Measurements from ENCODE around the gene CCDC85A. TPM values are rescaled to one million over a fixed set of nuclear protein-coding genes. Genes with fewer than 3 reads are reported as not detected.

CCDC85A gene
- polyA plus RNA-seq, 1 of the 3 experiments (the other 2 are of a cell fraction) = 48.7 TPM

DNA sequence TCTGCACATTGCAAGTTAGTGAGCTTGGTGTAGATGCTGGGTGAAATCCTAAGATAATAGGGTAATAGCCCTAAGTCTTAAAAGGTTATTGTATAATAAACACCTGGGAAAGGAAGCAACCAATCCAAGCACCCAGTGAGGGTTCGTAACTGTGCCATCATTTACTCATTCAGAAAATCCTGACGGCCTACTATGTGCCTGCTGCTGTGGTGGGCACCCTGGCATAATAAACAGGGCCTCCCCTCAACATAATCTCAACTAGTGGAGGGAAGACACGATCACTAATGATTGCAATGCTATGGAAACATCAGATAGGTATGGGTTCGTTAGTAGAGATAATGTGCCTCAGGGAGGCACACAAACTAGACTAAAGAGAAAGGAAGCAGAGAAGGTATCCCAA is 48.9 kb upstream of the CCDC85A start:
- Histone ChIP-seq H4K20me1 (ENCODE audit: insufficient read depth) (no peaks in the 10 kb centered on the region), H3K9me3 (no peaks in the 10 kb centered on the region), H3K27me3 (ENCODE audit: insufficient read depth) (no peaks in the 10 kb centered on the region), H3K36me3 (replicated peaks in 1 of 2; ENCODE audit: control insufficient read depth in 1 of 2, insufficient read depth in 2 of 2, low read length in 1 of 2) (no peaks in the 10 kb centered on the region), H2AFZ (ENCODE audit: low read depth) (no peak overlapping the region), H3K9ac (no peak overlapping the region), H3F3A (replicated peaks; ENCODE audit: insufficient read depth) (no peaks in the 10 kb centered on the region), H3K9me2 (no peaks in the 10 kb centered on the region), H3K27ac (ENCODE audit: low read depth in 2 of 2, low read length in 1 of 2) (no peak overlapping the region), H3K4me2 (no peak overlapping the region), H3K4me1 (ENCODE audit: control insufficient read depth in 1 of 2, insufficient read depth in 2 of 2, low read depth in 1 of 2, low read length in 1 of 2) (no peaks in the 10 kb centered on the region; a peak in 1 of 4 replicates), H3K4me3 (ENCODE audit: low read depth in 2 of 2, low read length in 1 of 2) (no peak overlapping the region), H3K79me2 (ENCODE audit: insufficient read depth) (no peaks in the 10 kb centered on the region)
- TF ChIP-seq YY1 (IDR thresholded peaks at IDR 0.05; ENCODE audit: low read depth) (no peak), NFIC (IDR thresholded peaks at IDR 0.05; ENCODE audit: borderline replicate concordance) (no peak), POLR2AphosphoS5 (IDR thresholded peaks at IDR 0.05; ENCODE audit: low read depth, low read length) (no peak), RXRA (IDR thresholded peaks at IDR 0.05; ENCODE audit: borderline replicate concordance, low read depth) (no peak), USF1 (IDR thresholded peaks at IDR 0.05; ENCODE audit: borderline replicate concordance, low read depth) (no peak), GATA2 (CRISPR knock-in tag; IDR thresholded peaks at IDR 0.05) (no peak), IRF3 (IDR thresholded peaks at IDR 0.05; ENCODE audit: low read depth, low read length) (no peak), ZBTB33 (IDR thresholded peaks at IDR 0.05; ENCODE audit: borderline replicate concordance, low read depth) (no peak), TAF1 (IDR thresholded peaks at IDR 0.05; ENCODE audit: borderline replicate concordance, low read depth, low read length) (no peak), RFX5 (IDR thresholded peaks at IDR 0.05; ENCODE audit: low read length) (no peak), FOSL2 (IDR thresholded peaks at IDR 0.05; ENCODE audit: borderline replicate concordance, low read depth) (no peak), NRF1 (IDR thresholded peaks at IDR 0.05; ENCODE audit: low read depth, low read length) (no peak), JUND (IDR thresholded peaks at IDR 0.05) (no peak), EP300 (IDR thresholded peaks at IDR 0.05; ENCODE audit: borderline replicate concordance in 1 of 2, low read depth in 1 of 2, low read length in 1 of 2) (no peak), PBX3 (IDR thresholded peaks at IDR 0.05) (no peak), SMC3 (IDR thresholded peaks at IDR 0.05; ENCODE audit: low read depth, low read length) (no peak), ELF1 (IDR thresholded peaks at IDR 0.05) (no peak), MEF2A (IDR thresholded peaks at IDR 0.05; ENCODE audit: borderline replicate concordance, low read depth) (no peak)
- TF ChIP-seq, protein P1, sequence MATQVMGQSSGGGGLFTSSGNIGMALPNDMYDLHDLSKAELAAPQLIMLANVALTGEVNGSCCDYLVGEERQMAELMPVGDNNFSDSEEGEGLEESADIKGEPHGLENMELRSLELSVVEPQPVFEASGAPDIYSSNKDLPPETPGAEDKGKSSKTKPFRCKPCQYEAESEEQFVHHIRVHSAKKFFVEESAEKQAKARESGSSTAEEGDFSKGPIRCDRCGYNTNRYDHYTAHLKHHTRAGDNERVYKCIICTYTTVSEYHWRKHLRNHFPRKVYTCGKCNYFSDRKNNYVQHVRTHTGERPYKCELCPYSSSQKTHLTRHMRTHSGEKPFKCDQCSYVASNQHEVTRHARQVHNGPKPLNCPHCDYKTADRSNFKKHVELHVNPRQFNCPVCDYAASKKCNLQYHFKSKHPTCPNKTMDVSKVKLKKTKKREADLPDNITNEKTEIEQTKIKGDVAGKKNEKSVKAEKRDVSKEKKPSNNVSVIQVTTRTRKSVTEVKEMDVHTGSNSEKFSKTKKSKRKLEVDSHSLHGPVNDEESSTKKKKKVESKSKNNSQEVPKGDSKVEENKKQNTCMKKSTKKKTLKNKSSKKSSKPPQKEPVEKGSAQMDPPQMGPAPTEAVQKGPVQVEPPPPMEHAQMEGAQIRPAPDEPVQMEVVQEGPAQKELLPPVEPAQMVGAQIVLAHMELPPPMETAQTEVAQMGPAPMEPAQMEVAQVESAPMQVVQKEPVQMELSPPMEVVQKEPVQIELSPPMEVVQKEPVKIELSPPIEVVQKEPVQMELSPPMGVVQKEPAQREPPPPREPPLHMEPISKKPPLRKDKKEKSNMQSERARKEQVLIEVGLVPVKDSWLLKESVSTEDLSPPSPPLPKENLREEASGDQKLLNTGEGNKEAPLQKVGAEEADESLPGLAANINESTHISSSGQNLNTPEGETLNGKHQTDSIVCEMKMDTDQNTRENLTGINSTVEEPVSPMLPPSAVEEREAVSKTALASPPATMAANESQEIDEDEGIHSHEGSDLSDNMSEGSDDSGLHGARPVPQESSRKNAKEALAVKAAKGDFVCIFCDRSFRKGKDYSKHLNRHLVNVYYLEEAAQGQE (IDR thresholded peaks at IDR 0.05; ENCODE audit: low read depth, low read length) = no peak
- TF ChIP-seq, protein P2, sequence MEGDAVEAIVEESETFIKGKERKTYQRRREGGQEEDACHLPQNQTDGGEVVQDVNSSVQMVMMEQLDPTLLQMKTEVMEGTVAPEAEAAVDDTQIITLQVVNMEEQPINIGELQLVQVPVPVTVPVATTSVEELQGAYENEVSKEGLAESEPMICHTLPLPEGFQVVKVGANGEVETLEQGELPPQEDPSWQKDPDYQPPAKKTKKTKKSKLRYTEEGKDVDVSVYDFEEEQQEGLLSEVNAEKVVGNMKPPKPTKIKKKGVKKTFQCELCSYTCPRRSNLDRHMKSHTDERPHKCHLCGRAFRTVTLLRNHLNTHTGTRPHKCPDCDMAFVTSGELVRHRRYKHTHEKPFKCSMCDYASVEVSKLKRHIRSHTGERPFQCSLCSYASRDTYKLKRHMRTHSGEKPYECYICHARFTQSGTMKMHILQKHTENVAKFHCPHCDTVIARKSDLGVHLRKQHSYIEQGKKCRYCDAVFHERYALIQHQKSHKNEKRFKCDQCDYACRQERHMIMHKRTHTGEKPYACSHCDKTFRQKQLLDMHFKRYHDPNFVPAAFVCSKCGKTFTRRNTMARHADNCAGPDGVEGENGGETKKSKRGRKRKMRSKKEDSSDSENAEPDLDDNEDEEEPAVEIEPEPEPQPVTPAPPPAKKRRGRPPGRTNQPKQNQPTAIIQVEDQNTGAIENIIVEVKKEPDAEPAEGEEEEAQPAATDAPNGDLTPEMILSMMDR (IDR thresholded peaks at IDR 0.05) = no peak
- no peak for DNase-seq
- ChIA-PET CTCF (interaction anchor here (1.1 to 1.2 kb wide), 2 partner anchors 20 to 57 kb away, joined by 3 read pairs; no protein-coding TSS in a partner anchor), POLR2A (no interaction called here)
- WGBS (ENCODE audit: low lambda C conversion rate) = 48% methylated on average over 4 of the region's 4 CpGs

Data from SK-N-SH (cell line).